MCF 10A (cell line): ENCODE data around the gene CCDC61. TPM values are rescaled to one million over a fixed set of nuclear protein-coding genes. Genes with fewer than 3 reads are reported as not detected.

Experiments used
- BruUV-seq: library from RNA; stranded (reverse); fragments of 400-500 nt; replicated peaks from 2 replicates; lab custom pipeline; 2021; lab: Mats Ljungman, UMichigan
- CTCF ChIA-PET: fragments of 300-600 bp; sonication (Branson Sonifier 250); formaldehyde crosslinking; extraction: SDS; loops from one replicate; lab custom pipeline; 2021; ENCODE audit warnings: antibody characterized with exemption, inconsistent platforms; lab: Yijun Ruan, JAX
- POLR2A ChIA-PET: fragments of 300-600, 350-650 bp; sonication (Branson Sonifier 250); formaldehyde crosslinking; extraction: SDS; loops from one replicate; lab custom pipeline; 2020; ENCODE audit warnings: antibody characterized with exemption, inconsistent platforms; lab: Yijun Ruan, JAX
- DNase-seq: peaks from one replicate; pipeline ENCODE4 v3.0.0-alpha.2; 2018; ENCODE audit not compliant: unreplicated experiment
- H3K27ac Mint-ChIP-seq: one replicate; pipeline ENCODE4 v1.8.0; 2022; ENCODE audit warnings: mild to moderate bottlenecking, low read depth, mixed read lengths; ENCODE audit not compliant: unreplicated experiment
- H3K27me3 Mint-ChIP-seq: one replicate; pipeline ENCODE4 v1.8.0; 2022; ENCODE audit warnings: mixed read lengths; ENCODE audit not compliant: insufficient read depth, unreplicated experiment
- H3K36me3 Mint-ChIP-seq: one replicate; pipeline ENCODE4 v1.8.0; 2022; ENCODE audit warnings: mild to moderate bottlenecking, moderate library complexity, mixed read lengths; ENCODE audit not compliant: insufficient read depth, unreplicated experiment
- H3K4me1 Mint-ChIP-seq: one replicate; pipeline ENCODE4 v1.8.0; 2022; ENCODE audit warnings: mixed read lengths; ENCODE audit not compliant: insufficient read depth, unreplicated experiment
- H3K4me3 Mint-ChIP-seq: one replicate; pipeline ENCODE4 v1.8.0; 2022; ENCODE audit warnings: mild to moderate bottlenecking, moderate library complexity, mixed read lengths; ENCODE audit not compliant: unreplicated experiment
- H3K9me3 Mint-ChIP-seq: one replicate; pipeline ENCODE4 v1.8.0; 2022; ENCODE audit warnings: mixed read lengths; ENCODE audit not compliant: unreplicated experiment
- CTCF ChIP-seq: fragments of 200-600 bp; IDR thresholded peaks from one replicate; pipeline ENCODE4 v1.8.0; 2022; ENCODE audit warnings: antibody characterized with exemption, mild to moderate bottlenecking; ENCODE audit not compliant: unreplicated experiment
- intact Hi-C: fragments of 100-400 bp; cut with micrococcal nuclease; formaldehyde crosslinking; loops from 2 replicates; pipeline ENCODE4 v1.14.1; 2022
- total RNA-seq: library from RNA; stranded (reverse); gene quantifications from 2 replicates; pipeline ENCODE4 v1.2.3, GENCODE V29; 2022

CCDC61 gene
- total RNA-seq, 1 experiment from 2014 or later: 18.9 TPM

- Mint-ChIP-seq H3K9me3 (no peaks in the 10 kb centered on the region), H3K4me1 (peaks cover 11% of the 10 kb centered on the region), H3K36me3 (peaks cover 18% of the 10 kb centered on the region), H3K27ac (no peak overlapping the region), H3K4me3 (no peak overlapping the region), H3K27me3 (no peaks in the 10 kb centered on the region)
- BruUV-seq: no TSS peak
- intact Hi-C loops: no loop called here
- TF ChIP-seq CTCF: no peak
- ChIA-PET POLR2A (interaction anchor here (0.6 kb wide), 2 partner anchors 9 to 196 kb away, joined by 3 to 4 read pairs; no protein-coding TSS in a partner anchor), CTCF (interaction anchor here (11.3 kb wide), 1 partner anchor 55 kb away, joined by 216 read pairs; no protein-coding TSS in a partner anchor)
- DNase-seq: no peak
These were observed 28.1 kb downstream of the CCDC61 start for GRCh38 chr19:46023311-46023779.

DNA sequence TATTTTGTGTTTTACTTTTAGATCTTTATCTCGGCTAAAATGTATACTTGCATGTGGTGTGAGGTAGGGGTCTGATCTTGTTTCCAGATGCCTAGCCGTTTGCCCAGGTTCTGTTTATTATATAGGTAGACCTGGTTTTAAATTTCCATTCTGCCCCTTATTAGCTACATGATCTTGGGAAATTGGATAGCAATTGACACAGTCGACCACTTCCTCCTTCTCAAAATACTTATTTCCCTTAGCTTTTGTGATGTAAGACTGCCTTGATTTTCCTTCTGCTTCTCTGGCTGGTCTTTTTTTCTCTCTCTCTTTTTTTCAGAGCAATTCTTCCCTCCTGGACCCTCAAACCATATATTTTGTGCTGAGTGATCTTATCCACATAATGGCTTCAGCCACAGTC lies 30.6 kb downstream of the CCDC61 start:
- peaks cover 16% of the 10 kb centered on the region for H3K4me1 Mint-ChIP-seq
- H3K27me3 Mint-ChIP-seq: no peaks in the 10 kb centered on the region
- CTCF ChIA-PET: interaction anchor here (0.6 to 11.3 kb wide), 7 partner anchors 9 to 239 kb away, joined by 3 to 216 read pairs (median 6); no protein-coding TSS in a partner anchor
- no TSS peak for BruUV-seq
- no peak for DNase-seq
- H3K9me3 Mint-ChIP-seq: no peaks in the 10 kb centered on the region
- H3K36me3 Mint-ChIP-seq: peaks cover 14% of the 10 kb centered on the region
- intact Hi-C loops: no loop called here
- TF ChIP-seq CTCF: no peak
- H3K4me3 Mint-ChIP-seq: no peak overlapping the region
- H3K27ac Mint-ChIP-seq: no peak overlapping the region
- POLR2A ChIA-PET: interaction anchor here (1.1 to 1.5 kb wide), 4 partner anchors 15 to 149 kb away, joined by 3 to 6 read pairs (median 4); partner anchors contain the start of gene IGFL4

DNA sequence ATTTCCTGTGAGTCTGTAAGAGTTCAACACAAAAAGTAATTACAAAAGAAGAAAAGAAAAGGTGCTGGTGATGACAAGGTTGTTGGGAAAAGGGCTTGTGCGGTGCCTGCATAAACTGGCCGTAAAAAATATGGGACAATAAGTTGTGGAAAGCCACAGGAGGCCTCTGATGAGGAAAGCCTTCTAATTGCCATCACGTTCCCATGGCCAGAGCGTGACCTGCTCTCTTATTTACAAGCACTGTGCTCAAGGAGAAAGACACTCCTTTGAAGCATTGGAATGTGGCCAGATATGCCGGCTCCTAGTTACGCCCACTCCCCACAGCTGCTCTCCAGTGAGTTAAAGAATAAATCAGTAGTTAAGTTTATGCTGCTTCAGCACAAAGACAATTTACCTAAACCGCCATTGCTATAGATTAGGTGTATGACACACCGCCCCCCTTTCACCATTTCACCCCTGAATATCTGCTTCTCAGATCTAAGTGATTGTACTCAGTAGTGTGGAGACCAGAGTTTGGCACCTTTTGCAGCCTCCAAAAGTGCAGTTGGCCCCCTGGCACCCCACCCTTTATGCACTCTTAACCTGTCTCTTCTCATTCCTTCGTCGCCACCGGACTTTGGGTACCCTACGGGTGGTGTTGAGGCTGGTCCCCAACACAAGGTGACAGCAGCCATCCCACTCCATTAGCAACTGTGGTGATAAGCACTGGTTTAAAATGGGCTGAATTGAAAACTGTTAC lies 35.7 kb downstream of the CCDC61 start:
- Mint-ChIP-seq H3K27me3 (no peaks in the 10 kb centered on the region), H3K36me3 (no peaks in the 10 kb centered on the region), H3K4me1 (peaks cover 6% of the 10 kb centered on the region), H3K9me3 (no peaks in the 10 kb centered on the region), H3K27ac (no peak overlapping the region), H3K4me3 (no peak overlapping the region)
- DNase-seq: no peak
- no peak for TF ChIP-seq CTCF
- intact Hi-C loops: no loop called here
- CTCF ChIA-PET: interaction anchor here (4.2 kb wide), 1 partner anchor 46 kb away, joined by 60 read pairs; no protein-coding TSS in a partner anchor
- no TSS peak for BruUV-seq
- POLR2A ChIA-PET: no interaction called here
